Neuronal stem cell (in vitro differentiated cells): ENCODE data around the gene RAB5A.

Experiments used
- DNase-seq: peaks from one replicate; pipeline ENCODE4 v3.0.0-alpha.2; 2013; ENCODE audit warnings: low spot score
- H2AFZ ChIP-seq: one replicate; pipeline ENCODE4 v1.6.1; 2013; ENCODE audit warnings: mild to moderate bottlenecking, low read length, inconsistent platforms
- H2AK5ac ChIP-seq: 2 replicates; pipeline ENCODE4 v1.6.1; 2013; ENCODE audit warnings: low read depth, mild to moderate bottlenecking, inconsistent platforms, low read length, moderate library complexity, mixed read lengths
- H2BK120ac ChIP-seq: 2 replicates; pipeline ENCODE4 v1.6.1; 2013; ENCODE audit warnings: low read depth, mild to moderate bottlenecking, inconsistent platforms, low read length, moderate library complexity, mixed read lengths
- H2BK12ac ChIP-seq: one replicate; pipeline ENCODE4 v1.6.1; 2013; ENCODE audit warnings: low read length, inconsistent platforms
- H2BK15ac ChIP-seq: 2 replicates; pipeline ENCODE4 v1.6.1; 2013; ENCODE audit warnings: mild to moderate bottlenecking, low read length, inconsistent platforms, mixed read lengths
- H2BK5ac ChIP-seq: one replicate; pipeline ENCODE4 v1.6.1; 2013; ENCODE audit warnings: inconsistent platforms, mild to moderate bottlenecking, low read length, moderate library complexity
- H3K14ac ChIP-seq: one replicate; pipeline ENCODE4 v1.6.1; 2013; ENCODE audit warnings: low read length, inconsistent platforms
- H3K18ac ChIP-seq: 2 replicates; pipeline ENCODE4 v1.6.1; 2013; ENCODE audit warnings: low read length, inconsistent platforms
- H3K23ac ChIP-seq: 2 replicates; pipeline ENCODE4 v1.6.1; 2013; ENCODE audit warnings: low read depth, mild to moderate bottlenecking, mixed read lengths, low read length, inconsistent platforms; ENCODE audit not compliant: poor library complexity
- H3K27ac ChIP-seq: replicated peaks from 3 replicates; pipeline ENCODE4 v1.5.1; 2013; ENCODE audit warnings: low read length, inconsistent platforms
- H3K27me3 ChIP-seq, 3 experiments: 2 replicates each; pipeline ENCODE4 v1.6.1; 2013; ENCODE audit warnings: low read length in 3 of 3, mild to moderate bottlenecking in 2 of 3, inconsistent platforms in 1 of 3, low read depth in 1 of 3, mixed read lengths in 1 of 3, moderate library complexity in 1 of 3; ENCODE audit not compliant: control insufficient read depth in 3 of 3, insufficient read depth in 3 of 3
- H3K36me3 ChIP-seq, 2 donors: replicated peaks in 1 of 2; 2 replicates each; pipeline ENCODE4 v1.6.1; 2013; ENCODE audit warnings: low read length in 2 of 2; ENCODE audit not compliant: control insufficient read depth in 2 of 2, insufficient read depth in 2 of 2
- H3K4ac ChIP-seq: 2 replicates; pipeline ENCODE4 v1.6.1; 2013; ENCODE audit warnings: inconsistent platforms, mild to moderate bottlenecking, low read length, moderate library complexity
- H3K4me1 ChIP-seq, 2 donors: 1 replicate in 1 of 2; 2 replicates in 1 of 2; pipeline ENCODE4 v1.6.1; 2013; ENCODE audit warnings: low read length in 2 of 2, low read depth in 1 of 2; ENCODE audit not compliant: control insufficient read depth in 2 of 2, insufficient read depth in 1 of 2
- H3K4me2 ChIP-seq: one replicate; pipeline ENCODE4 v1.6.1; 2013; ENCODE audit warnings: mild to moderate bottlenecking, low read length, inconsistent platforms; ENCODE audit not compliant: insufficient read depth, poor library complexity, severe bottlenecking
- H3K4me3 ChIP-seq, 2 donors: 2 replicates each; pipeline ENCODE4 v1.5.1; 2013; ENCODE audit warnings: low read length in 2 of 2, mild to moderate bottlenecking in 2 of 2, inconsistent platforms in 1 of 2, moderate library complexity in 1 of 2
- H3K79me1 ChIP-seq: one replicate; pipeline ENCODE4 v1.6.1; 2013; ENCODE audit warnings: low read depth, mild to moderate bottlenecking, inconsistent platforms, low read length, moderate library complexity
- H3K9ac ChIP-seq: one replicate; pipeline ENCODE4 v1.6.1; 2013; ENCODE audit warnings: mild to moderate bottlenecking, low read depth, low read length, inconsistent platforms; ENCODE audit not compliant: poor library complexity
- H3K9me3 ChIP-seq, 2 donors: replicated peaks in 1 of 2; 2 replicates each; pipeline versions ENCODE3 to v1.6.1; 2013; ENCODE audit warnings: low read length in 2 of 2, mild to moderate bottlenecking in 2 of 2, inconsistent platforms in 1 of 2, low read depth in 1 of 2, mixed read lengths in 1 of 2, moderate library complexity in 1 of 2; ENCODE audit not compliant: control insufficient read depth in 2 of 2, insufficient read depth in 1 of 2
- H4K8ac ChIP-seq: one replicate; pipeline ENCODE4 v1.6.1; 2013; ENCODE audit warnings: low read depth, mild to moderate bottlenecking, inconsistent platforms, low read length, moderate library complexity
- H4K91ac ChIP-seq: one replicate; pipeline ENCODE4 v1.6.1; 2013; ENCODE audit warnings: low read length, low read depth, mild to moderate bottlenecking, inconsistent platforms; ENCODE audit not compliant: poor library complexity
- WGBS, 2 donors: extraction: QIAGEN DNeasy Blood & Tissue Kit; methylation state at CpG; one replicate each; pipeline ENCODE4 v1.1.7; 2013; ENCODE audit warnings: missing lambda C conversion rate in 2 of 2, mixed read lengths in 1 of 2; ENCODE audit not compliant: insufficient read length in 2 of 2, insufficient replicate concordance in 1 of 2; ENCODE audit errors: extremely low coverage in 2 of 2; 5-methylcytosine and 5-hydroxymethylcytosine counted together

Gene RAB5A

GRCh38 chr3:19947549-19948225, 790 bp downstream of the RAB5A start:
- peak; percentile 32 for DNase-seq
- Histone ChIP-seq H3K14ac (peak overlapping the region; percentile 89), H2BK5ac (peak overlapping the region; percentile 97), H2AK5ac (peak overlapping the region; percentile 94), H2BK12ac (no peak overlapping the region), H3K4me2 (peak overlapping the region; percentile 75), H2BK15ac (no peak overlapping the region), H3K4ac (peak overlapping the region; percentile 87), H3K9me3 (no peaks in the 10 kb centered on the region), H3K4me3 (peak overlapping the region; percentile 88 to 97), H3K27me3 (no peaks in the 10 kb centered on the region), H3K27ac (peak overlapping the region; percentile 89), H2AFZ (peak overlapping the region; percentile 89), H3K79me1 (peaks cover 2% of the 10 kb centered on the region), H2BK120ac (no peak overlapping the region), H4K8ac (no peak overlapping the region), H3K9ac (peak overlapping the region; percentile 97), H3K36me3 (peaks cover 6 to 35% of the 10 kb centered on the region in 2 donors), H3K4me1 (peaks cover 2 to 3% of the 10 kb centered on the region in 2 donors), H4K91ac (peak overlapping the region; percentile 67), H3K18ac (peak overlapping the region; percentile 96), H3K23ac (peak overlapping the region; percentile 87)
- WGBS, 2 donors = no CpG with 5 or more reads among the region's 30 CpGs

GRCh38 chr3:19948226-19948591, 1.3 kb downstream of the RAB5A start:
- peak overlapping the region; percentile 75 for H3K4me2 ChIP-seq
- H2AFZ ChIP-seq = no peak overlapping the region
- peaks cover 6 to 40% of the 10 kb centered on the region in 2 donors for H3K36me3 ChIP-seq
- peaks cover 2 to 3% of the 10 kb centered on the region in 2 donors for H3K4me1 ChIP-seq
- H3K27ac ChIP-seq = no peak overlapping the region
- no peak overlapping the region for H3K9ac ChIP-seq
- no peak for DNase-seq
- H2AK5ac ChIP-seq = no peak overlapping the region
- no peak overlapping the region for H3K18ac ChIP-seq
- no peak overlapping the region for H3K23ac ChIP-seq
- no peaks in the 10 kb centered on the region for H3K9me3 ChIP-seq
- WGBS, 2 donors = no CpG with 5 or more reads among the region's 2 CpGs
- H3K27me3 ChIP-seq = no peaks in the 10 kb centered on the region
- no peak overlapping the region for H4K8ac ChIP-seq
- no peak overlapping the region for H3K14ac ChIP-seq
- H2BK5ac ChIP-seq = no peak overlapping the region
- H2BK12ac ChIP-seq = no peak overlapping the region
- no peak overlapping the region for H4K91ac ChIP-seq
- peak overlapping the region; percentile 88 to 97 for H3K4me3 ChIP-seq
- no peak overlapping the region for H3K4ac ChIP-seq
- H2BK15ac ChIP-seq = no peak overlapping the region
- H2BK120ac ChIP-seq = no peak overlapping the region
- peaks cover 2% of the 10 kb centered on the region for H3K79me1 ChIP-seq

GRCh38 chr3:19950316-19950715, 3.4 kb downstream of the RAB5A start:
- Histone ChIP-seq H3K27me3 (no peaks in the 10 kb centered on the region), H3K27ac (no peak overlapping the region), H2BK12ac (no peak overlapping the region), H3K79me1 (peaks cover 2% of the 10 kb centered on the region), H3K4ac (no peak overlapping the region), H2BK120ac (no peak overlapping the region), H3K36me3 (peaks cover 10 to 61% of the 10 kb centered on the region in 2 donors), H3K9ac (no peak overlapping the region), H2BK15ac (no peak overlapping the region), H3K9me3 (no peaks in the 10 kb centered on the region), H3K14ac (no peak overlapping the region), H3K4me3 (no peak overlapping the region), H4K8ac (no peak overlapping the region), H4K91ac (no peak overlapping the region), H2AK5ac (no peak overlapping the region), H2AFZ (no peak overlapping the region), H3K4me2 (no peak overlapping the region), H2BK5ac (no peak overlapping the region), H3K18ac (no peak overlapping the region), H3K4me1 (peaks cover 2 to 3% of the 10 kb centered on the region in 2 donors), H3K23ac (no peak overlapping the region)
- WGBS, 2 donors = no CpG with 5 or more reads among the region's 2 CpGs
- no peak for DNase-seq

- Histone ChIP-seq H2AK5ac (no peak overlapping the region), H3K9ac (no peak overlapping the region), H2AFZ (no peak overlapping the region), H4K91ac (no peak overlapping the region), H3K27me3 (no peaks in the 10 kb centered on the region), H3K4me1 (no peaks in the 10 kb centered on the region), H3K79me1 (no peaks in the 10 kb centered on the region), H3K4ac (no peak overlapping the region), H2BK5ac (no peak overlapping the region), H2BK120ac (no peak overlapping the region), H3K4me2 (no peak overlapping the region), H3K36me3 (peaks cover 13 to 89% of the 10 kb centered on the region in 2 donors), H3K27ac (no peak overlapping the region), H3K14ac (no peak overlapping the region), H3K23ac (no peak overlapping the region), H2BK15ac (no peak overlapping the region), H3K9me3 (no peaks in the 10 kb centered on the region), H2BK12ac (no peak overlapping the region), H3K18ac (no peak overlapping the region), H4K8ac (no peak overlapping the region), H3K4me3 (no peak overlapping the region)
- WGBS, 2 donors = no CpG with 5 or more reads among the region's 4 CpGs
- DNase-seq = no peak
Measured at GRCh38 chr3:19954676-19955075, 7.8 kb downstream of the RAB5A start.
